Pons (tissue), 1 donor: ENCODE measurements around the gene GADL1.
A peak's percentile ranks its signal among the peaks of the same experiment; 100 is the strongest.

ENCODE experiments used
- DNase-seq: peaks from one replicate; pipeline ENCODE4 v3.0.0-alpha.2; 2016; ENCODE audit warnings: low spot score

The GADL1 gene

GRCh38 chr3:30875505-30875904 lies 19.0 kb downstream of the GADL1 start:
- no peak for DNase-seq

- DNase-seq: no peak
These were observed 20.8 kb downstream of the GADL1 start for GRCh38 chr3:30873671-30874070.

GRCh38 chr3:30872879-30873278 lies 21.6 kb downstream of the GADL1 start:
- DNase-seq: no peak

- no peak for DNase-seq
These were observed 22.7 kb downstream of the GADL1 start for GRCh38 chr3:30871720-30872119.

- DNase-seq: no peak
These were observed 29.6 kb downstream of the GADL1 start for GRCh38 chr3:30864836-30865235.

- no peak for DNase-seq
These were observed 30.3 kb downstream of the GADL1 start for GRCh38 chr3:30864132-30864531.

GRCh38 chr3:30862004-30862403 lies 32.5 kb downstream of the GADL1 start:
- no peak for DNase-seq

- DNase-seq: no peak
These were observed 35.5 kb downstream of the GADL1 start for GRCh38 chr3:30858894-30859389.

GRCh38 chr3:30855400-30856292 lies 38.8 kb downstream of the GADL1 start:
- no peak for DNase-seq

- no peak for DNase-seq
These were observed 41.6 kb downstream of the GADL1 start for GRCh38 chr3:30852833-30853232.

- DNase-seq: no peak
These were observed 46.2 kb downstream of the GADL1 start for GRCh38 chr3:30848087-30848779.

- DNase-seq: no peak
These were observed 46.9 kb downstream of the GADL1 start for GRCh38 chr3:30847592-30847991.

- DNase-seq: no peak
These were observed 48.9 kb downstream of the GADL1 start for GRCh38 chr3:30845606-30846005.

- DNase-seq: no peak
These were observed 50.6 kb downstream of the GADL1 start for GRCh38 chr3:30843877-30844276.

- no peak for DNase-seq
These were observed 58.3 kb downstream of the GADL1 start for GRCh38 chr3:30836141-30836540.

GRCh38 chr3:30835667-30836066 lies 58.8 kb downstream of the GADL1 start:
- no peak for DNase-seq

GRCh38 chr3:30832961-30833575 lies 61.4 kb downstream of the GADL1 start:
- no peak for DNase-seq

GRCh38 chr3:30827080-30827479 lies 67.4 kb downstream of the GADL1 start:
- no peak for DNase-seq

GRCh38 chr3:30826531-30826942 lies 67.9 kb downstream of the GADL1 start:
- peak; percentile 22 for DNase-seq

GRCh38 chr3:30819067-30819798 lies 75.2 kb downstream of the GADL1 start:
- DNase-seq: no peak

- no peak for DNase-seq
These were observed 80.7 kb downstream of the GADL1 start for GRCh38 chr3:30813734-30814133.
